Measurements from ENCODE around the gene EDA. TPM values are rescaled to one million over a fixed set of nuclear protein-coding genes. Genes with fewer than 3 reads are reported as not detected.

EDA gene
- total RNA-seq, 1 experiment from 2014 or later: 5.2 TPM

DNA sequence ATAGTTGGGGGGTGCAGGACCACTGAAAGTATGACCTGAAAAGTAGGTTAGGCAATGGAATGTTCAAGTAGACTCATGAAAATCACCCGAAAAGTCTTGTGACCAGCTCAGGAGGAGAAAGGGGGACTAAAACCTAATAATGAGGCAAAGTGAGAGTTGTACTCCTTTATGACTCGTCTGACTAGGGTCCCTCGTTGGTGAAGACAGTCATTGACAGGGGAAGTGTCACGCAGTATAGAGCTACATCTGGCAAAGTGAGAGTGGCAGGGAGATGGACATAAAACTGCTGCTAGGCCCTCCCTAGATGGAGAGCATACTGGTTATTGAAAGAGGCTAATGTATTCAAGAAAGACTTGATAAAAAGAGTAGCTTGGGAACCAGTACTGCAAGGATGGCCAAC, 466.8 kb downstream of the EDA start:
- Histone ChIP-seq H3K9me3 (ENCODE audit: control insufficient read depth in 1 of 2, insufficient read depth in 1 of 2, low read depth in 1 of 2, low read length in 2 of 2) (no peaks in the 10 kb centered on the region), H3K36me3 (ENCODE audit: control insufficient read depth in 1 of 2, insufficient read depth in 2 of 2, low read length in 2 of 2) (no peaks in the 10 kb centered on the region), H3K9ac (ENCODE audit: low read length) (no peak overlapping the region), H3K9me2 (ENCODE audit: insufficient read depth) (no peaks in the 10 kb centered on the region), H3K27me3 (ENCODE audit: insufficient read depth, low read length) (no peaks in the 10 kb centered on the region), H3K4me2 (ENCODE audit: low read length) (no peak overlapping the region), H3K79me2 (ENCODE audit: insufficient read depth, low read length) (no peaks in the 10 kb centered on the region), H4K20me1 (ENCODE audit: insufficient read depth) (no peaks in the 10 kb centered on the region), H3K4me1 (ENCODE audit: control insufficient read depth in 1 of 2, insufficient read depth in 2 of 2, low read length in 2 of 2) (no peaks in the 10 kb centered on the region), H3K4me3 (replicated peaks in 1 of 2; ENCODE audit: low read depth in 1 of 2, low read length in 2 of 2) (no peak overlapping the region), H2AFZ (ENCODE audit: low read depth, low read length, poor library complexity, severe bottlenecking) (no peak overlapping the region), H3K27ac (ENCODE audit: low read depth, low read length) (no peak overlapping the region)
- intact Hi-C loops (cut with micrococcal nuclease): no loop called here
- ATAC-seq (no peak), DNase-seq (ENCODE audit: low read depth, low spot score) (no peak)
- CTCF ChIA-PET: interaction anchor here (0.6 kb wide), 1 partner anchor 530 kb away, joined by 5 read pairs; no protein-coding TSS in a partner anchor
- no peak for TF ChIP-seq POLR2A (IDR thresholded peaks at IDR 0.05; ENCODE audit: borderline replicate concordance, extremely low read depth, insufficient read depth, insufficient read length)
- TF ChIP-seq, protein P1, sequence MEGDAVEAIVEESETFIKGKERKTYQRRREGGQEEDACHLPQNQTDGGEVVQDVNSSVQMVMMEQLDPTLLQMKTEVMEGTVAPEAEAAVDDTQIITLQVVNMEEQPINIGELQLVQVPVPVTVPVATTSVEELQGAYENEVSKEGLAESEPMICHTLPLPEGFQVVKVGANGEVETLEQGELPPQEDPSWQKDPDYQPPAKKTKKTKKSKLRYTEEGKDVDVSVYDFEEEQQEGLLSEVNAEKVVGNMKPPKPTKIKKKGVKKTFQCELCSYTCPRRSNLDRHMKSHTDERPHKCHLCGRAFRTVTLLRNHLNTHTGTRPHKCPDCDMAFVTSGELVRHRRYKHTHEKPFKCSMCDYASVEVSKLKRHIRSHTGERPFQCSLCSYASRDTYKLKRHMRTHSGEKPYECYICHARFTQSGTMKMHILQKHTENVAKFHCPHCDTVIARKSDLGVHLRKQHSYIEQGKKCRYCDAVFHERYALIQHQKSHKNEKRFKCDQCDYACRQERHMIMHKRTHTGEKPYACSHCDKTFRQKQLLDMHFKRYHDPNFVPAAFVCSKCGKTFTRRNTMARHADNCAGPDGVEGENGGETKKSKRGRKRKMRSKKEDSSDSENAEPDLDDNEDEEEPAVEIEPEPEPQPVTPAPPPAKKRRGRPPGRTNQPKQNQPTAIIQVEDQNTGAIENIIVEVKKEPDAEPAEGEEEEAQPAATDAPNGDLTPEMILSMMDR (IDR thresholded peaks at IDR 0.05 in 2 of 3, conservative IDR thresholded peaks at IDR 0.05 in 1 of 3; ENCODE audit: borderline replicate concordance in 1 of 3, insufficient read depth in 1 of 3, low read depth in 2 of 3, low read length in 2 of 3): no peak
- TF ChIP-seq, protein P2, sequence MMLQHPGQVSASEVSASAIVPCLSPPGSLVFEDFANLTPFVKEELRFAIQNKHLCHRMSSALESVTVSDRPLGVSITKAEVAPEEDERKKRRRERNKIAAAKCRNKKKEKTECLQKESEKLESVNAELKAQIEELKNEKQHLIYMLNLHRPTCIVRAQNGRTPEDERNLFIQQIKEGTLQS (IDR thresholded peaks at IDR 0.05): no peak
- no peak for TF ChIP-seq CBX3 (IDR thresholded peaks at IDR 0.05; ENCODE audit: low read depth)
- TF ChIP-seq TCF7L2 (IDR thresholded peaks at IDR 0.05; ENCODE audit: borderline replicate concordance, extremely low read depth, insufficient read depth, insufficient read length): no peak
- no peak for TF ChIP-seq SIN3A (IDR thresholded peaks at IDR 0.05; ENCODE audit: low read depth)
- TF ChIP-seq EGR1 (IDR thresholded peaks at IDR 0.05; ENCODE audit: low read depth): no peak
- TF ChIP-seq FOSL1 (IDR thresholded peaks at IDR 0.05; ENCODE audit: low read depth): no peak
- no peak for TF ChIP-seq EZH2phosphoT487 (IDR thresholded peaks at IDR 0.05; ENCODE audit: borderline replicate concordance)
- TF ChIP-seq CEBPB (IDR thresholded peaks at IDR 0.05; ENCODE audit: low read depth): no peak
- no peak for TF ChIP-seq SP1 (IDR thresholded peaks at IDR 0.05; ENCODE audit: low read depth)
- TF ChIP-seq YY1 (IDR thresholded peaks at IDR 0.05; ENCODE audit: extremely low read depth, insufficient replicate concordance, low read depth, low read length): no peak
- TF ChIP-seq, protein P3, sequence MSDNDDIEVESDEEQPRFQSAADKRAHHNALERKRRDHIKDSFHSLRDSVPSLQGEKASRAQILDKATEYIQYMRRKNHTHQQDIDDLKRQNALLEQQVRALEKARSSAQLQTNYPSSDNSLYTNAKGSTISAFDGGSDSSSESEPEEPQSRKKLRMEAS (IDR thresholded peaks at IDR 0.05): no peak
- TF ChIP-seq, protein P4, sequence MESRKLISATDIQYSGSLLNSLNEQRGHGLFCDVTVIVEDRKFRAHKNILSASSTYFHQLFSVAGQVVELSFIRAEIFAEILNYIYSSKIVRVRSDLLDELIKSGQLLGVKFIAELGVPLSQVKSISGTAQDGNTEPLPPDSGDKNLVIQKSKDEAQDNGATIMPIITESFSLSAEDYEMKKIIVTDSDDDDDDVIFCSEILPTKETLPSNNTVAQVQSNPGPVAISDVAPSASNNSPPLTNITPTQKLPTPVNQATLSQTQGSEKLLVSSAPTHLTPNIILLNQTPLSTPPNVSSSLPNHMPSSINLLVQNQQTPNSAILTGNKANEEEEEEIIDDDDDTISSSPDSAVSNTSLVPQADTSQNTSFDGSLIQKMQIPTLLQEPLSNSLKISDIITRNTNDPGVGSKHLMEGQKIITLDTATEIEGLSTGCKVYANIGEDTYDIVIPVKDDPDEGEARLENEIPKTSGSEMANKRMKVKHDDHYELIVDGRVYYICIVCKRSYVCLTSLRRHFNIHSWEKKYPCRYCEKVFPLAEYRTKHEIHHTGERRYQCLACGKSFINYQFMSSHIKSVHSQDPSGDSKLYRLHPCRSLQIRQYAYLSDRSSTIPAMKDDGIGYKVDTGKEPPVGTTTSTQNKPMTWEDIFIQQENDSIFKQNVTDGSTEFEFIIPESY (IDR thresholded peaks at IDR 0.05; ENCODE audit: extremely low read depth, insufficient replicate concordance, low read length): no peak
- no TSS peak for BruUV-seq (replicated peaks)
- POLR2A ChIA-PET: no interaction called here
- RAD21 ChIA-PET (ENCODE audit: low non-redundant PET in 1 of 2, low total read pairs in 2 of 2, uncharacterized antibody in 2 of 2, unreplicated experiment in 2 of 2): no interaction called here
